Adipocyte (in vitro differentiated cells): Measurements from ENCODE around the gene USH2A.

Source experiments
- DNase-seq: peaks from one replicate; pipeline ENCODE4 v3.0.0-alpha.2; 2015; ENCODE audit warnings: low read depth
- H3K27me3 ChIP-seq: replicated peaks from 2 replicates; pipeline ENCODE4 v1.7.0; 2013; ENCODE audit warnings: mild to moderate bottlenecking, low read length, moderate library complexity; ENCODE audit not compliant: control insufficient read depth, insufficient read depth
- H3K36me3 ChIP-seq: 2 replicates; pipeline ENCODE4 v1.7.0; 2013; ENCODE audit warnings: low read length, mild to moderate bottlenecking, moderate library complexity; ENCODE audit not compliant: control insufficient read depth, insufficient read depth, severe bottlenecking
- H3K4me1 ChIP-seq: 2 replicates; pipeline ENCODE4 v1.7.0; 2013; ENCODE audit warnings: mild to moderate bottlenecking, low read length, moderate library complexity; ENCODE audit not compliant: control insufficient read depth, insufficient read depth
- H3K4me3 ChIP-seq: 2 replicates; pipeline ENCODE4 v1.7.0; 2013; ENCODE audit warnings: mild to moderate bottlenecking, low read length, moderate library complexity
- H3K9ac ChIP-seq: 2 replicates; pipeline ENCODE4 v1.7.0; 2013; ENCODE audit warnings: mild to moderate bottlenecking, low read length, moderate library complexity
- H3K9me3 ChIP-seq: 2 replicates; pipeline ENCODE4 v1.7.0; 2013; ENCODE audit warnings: mild to moderate bottlenecking, low read length, moderate library complexity; ENCODE audit not compliant: control insufficient read depth

The USH2A gene

GRCh38 chr1:216448011-216448510, 24.8 kb upstream of the USH2A start:
- Histone ChIP-seq H3K36me3 (no peaks in the 10 kb centered on the region), H3K9ac (no peak overlapping the region), H3K4me3 (no peak overlapping the region), H3K27me3 (no peaks in the 10 kb centered on the region), H3K9me3 (no peaks in the 10 kb centered on the region), H3K4me1 (no peaks in the 10 kb centered on the region)
- DNase-seq = peak; percentile 20

DNA sequence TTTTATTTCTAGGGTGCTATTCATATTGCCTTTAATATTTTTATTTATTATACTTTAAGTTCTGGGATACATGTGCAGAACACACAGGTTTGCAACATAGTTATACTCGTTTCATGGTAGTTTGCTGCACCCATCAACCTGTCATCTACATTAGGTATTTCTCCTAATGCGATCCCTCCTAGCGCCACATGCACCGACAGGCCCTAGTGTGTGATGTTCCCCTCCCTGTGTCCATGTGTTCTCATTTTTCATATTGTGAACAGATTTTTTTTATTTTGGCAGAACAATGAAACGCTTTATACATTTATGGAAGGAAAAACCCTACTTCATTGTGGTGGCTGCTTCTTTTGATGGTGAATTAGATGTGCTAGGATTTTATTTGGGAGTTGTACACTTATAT, 14.4 kb upstream of the USH2A start:
- Histone ChIP-seq H3K36me3 (no peaks in the 10 kb centered on the region), H3K9ac (no peak overlapping the region), H3K27me3 (no peaks in the 10 kb centered on the region), H3K4me3 (no peak overlapping the region), H3K9me3 (no peaks in the 10 kb centered on the region), H3K4me1 (no peaks in the 10 kb centered on the region)
- DNase-seq = no peak

- Histone ChIP-seq H3K9ac (no peak overlapping the region), H3K9me3 (no peaks in the 10 kb centered on the region), H3K27me3 (no peaks in the 10 kb centered on the region), H3K4me3 (no peak overlapping the region), H3K4me1 (no peaks in the 10 kb centered on the region), H3K36me3 (no peaks in the 10 kb centered on the region)
- DNase-seq = no peak
Observed at GRCh38 chr1:216434232-216434631, 11.0 kb upstream of the USH2A start.

GRCh38 chr1:216433175-216433574, 9.9 kb upstream of the USH2A start:
- Histone ChIP-seq H3K9ac (no peak overlapping the region), H3K4me3 (no peak overlapping the region), H3K36me3 (no peaks in the 10 kb centered on the region), H3K4me1 (no peaks in the 10 kb centered on the region), H3K27me3 (no peaks in the 10 kb centered on the region), H3K9me3 (no peaks in the 10 kb centered on the region)
- no peak for DNase-seq

- Histone ChIP-seq H3K9ac (no peak overlapping the region), H3K4me1 (no peaks in the 10 kb centered on the region), H3K4me3 (no peak overlapping the region), H3K36me3 (no peaks in the 10 kb centered on the region), H3K9me3 (no peaks in the 10 kb centered on the region), H3K27me3 (no peaks in the 10 kb centered on the region)
- DNase-seq = no peak
Observed at GRCh38 chr1:216430744-216431143, 7.5 kb upstream of the USH2A start.

DNA sequence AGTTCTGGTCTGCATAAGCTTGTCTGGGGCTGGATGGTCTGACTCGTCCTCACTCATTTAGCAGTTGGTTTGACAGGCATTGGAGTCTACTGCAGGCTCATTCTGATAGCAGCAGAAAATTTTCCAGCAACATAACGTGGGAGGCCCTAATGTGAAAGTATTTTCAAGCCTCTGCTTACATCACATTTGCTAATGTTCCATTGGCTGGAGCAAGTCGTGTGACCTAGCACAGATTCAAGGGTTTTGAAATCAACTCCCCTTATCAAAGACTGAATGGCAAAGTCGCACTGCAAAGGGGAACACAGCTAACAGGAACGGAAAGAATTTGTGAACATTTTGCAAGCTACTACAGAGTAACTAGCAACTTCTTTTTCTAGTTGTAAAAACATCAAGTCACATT, 2.3 kb upstream of the USH2A start:
- Histone ChIP-seq H3K9ac (no peak overlapping the region), H3K4me1 (no peaks in the 10 kb centered on the region), H3K9me3 (no peaks in the 10 kb centered on the region), H3K27me3 (no peaks in the 10 kb centered on the region), H3K36me3 (no peaks in the 10 kb centered on the region), H3K4me3 (no peak overlapping the region)
- no peak for DNase-seq

DNA sequence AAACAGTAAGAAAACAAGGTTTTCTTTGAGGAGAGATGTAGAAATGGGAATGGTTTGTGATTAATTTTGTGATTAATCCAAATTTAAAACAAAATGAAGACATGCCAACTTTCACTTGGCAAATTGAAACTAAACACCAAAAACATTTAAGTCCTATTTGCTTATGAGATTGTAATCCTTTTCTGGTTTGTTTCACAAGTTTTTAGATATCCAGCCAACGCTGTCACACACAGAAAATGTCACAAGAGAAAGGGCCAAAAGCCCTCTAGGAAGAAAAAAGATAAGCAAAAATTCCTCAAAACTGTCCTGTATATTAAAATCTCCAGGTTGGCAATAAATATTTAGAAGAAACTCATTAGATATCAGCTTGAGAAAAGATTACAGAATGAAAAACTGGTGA, 2.5 kb downstream of the USH2A start:
- Histone ChIP-seq H3K27me3 (no peaks in the 10 kb centered on the region), H3K4me3 (no peak overlapping the region), H3K36me3 (no peaks in the 10 kb centered on the region), H3K4me1 (no peaks in the 10 kb centered on the region), H3K9ac (no peak overlapping the region), H3K9me3 (no peaks in the 10 kb centered on the region)
- DNase-seq = peak; percentile 22

DNA sequence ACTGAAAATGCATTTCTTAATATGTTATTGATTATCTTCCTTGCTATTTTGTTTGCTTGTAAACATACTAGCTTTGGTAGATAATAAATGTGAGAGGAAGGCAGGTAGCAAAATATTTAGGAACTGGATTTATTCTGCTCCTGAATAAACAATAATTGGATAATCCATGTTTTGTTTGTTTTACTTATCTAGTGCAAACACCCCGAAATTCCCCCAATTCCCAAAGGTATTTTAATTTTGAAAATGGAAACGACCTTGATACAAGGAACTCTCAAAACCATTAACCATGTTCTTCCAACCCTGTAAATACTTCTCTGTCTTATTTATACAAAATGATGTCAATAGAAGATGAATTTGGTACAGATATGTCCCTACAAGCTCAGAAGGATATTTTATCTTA, 3.0 kb downstream of the USH2A start:
- Histone ChIP-seq H3K9ac (no peak overlapping the region), H3K4me3 (no peak overlapping the region), H3K4me1 (no peaks in the 10 kb centered on the region), H3K36me3 (no peaks in the 10 kb centered on the region), H3K27me3 (no peaks in the 10 kb centered on the region), H3K9me3 (no peaks in the 10 kb centered on the region)
- DNase-seq = no peak

- no peaks in the 10 kb centered on the region for H3K36me3 ChIP-seq
- no peaks in the 10 kb centered on the region for H3K27me3 ChIP-seq
- peak; percentile 3 for DNase-seq
- no peaks in the 10 kb centered on the region for H3K9me3 ChIP-seq
- H3K9ac ChIP-seq = no peak overlapping the region
- H3K4me1 ChIP-seq = no peaks in the 10 kb centered on the region
- H3K4me3 ChIP-seq = no peak overlapping the region
Observed at GRCh38 chr1:216416488-216416887, 6.8 kb downstream of the USH2A start.

DNA sequence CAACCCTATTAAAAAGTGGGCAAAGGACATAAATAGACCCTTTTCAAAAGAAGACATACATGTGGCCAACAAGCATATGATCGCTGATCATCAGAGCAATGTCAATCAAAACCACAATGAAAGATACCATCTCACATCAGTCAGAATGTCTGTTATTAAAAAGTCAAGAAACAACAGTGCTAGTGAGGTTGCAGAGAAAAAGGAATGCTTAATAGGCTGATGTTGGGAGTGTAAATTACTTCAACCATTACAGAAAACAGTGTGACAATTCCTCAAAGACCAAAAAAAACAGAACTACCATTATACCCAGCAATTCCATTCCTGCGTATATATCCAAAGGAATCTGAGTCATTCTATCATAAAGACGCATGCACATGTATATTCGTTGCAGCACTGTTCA, 13.2 kb downstream of the USH2A start:
- Histone ChIP-seq H3K9ac (no peak overlapping the region), H3K4me3 (no peak overlapping the region), H3K27me3 (no peaks in the 10 kb centered on the region), H3K9me3 (no peaks in the 10 kb centered on the region), H3K36me3 (no peaks in the 10 kb centered on the region), H3K4me1 (no peaks in the 10 kb centered on the region)
- no peak for DNase-seq

DNA sequence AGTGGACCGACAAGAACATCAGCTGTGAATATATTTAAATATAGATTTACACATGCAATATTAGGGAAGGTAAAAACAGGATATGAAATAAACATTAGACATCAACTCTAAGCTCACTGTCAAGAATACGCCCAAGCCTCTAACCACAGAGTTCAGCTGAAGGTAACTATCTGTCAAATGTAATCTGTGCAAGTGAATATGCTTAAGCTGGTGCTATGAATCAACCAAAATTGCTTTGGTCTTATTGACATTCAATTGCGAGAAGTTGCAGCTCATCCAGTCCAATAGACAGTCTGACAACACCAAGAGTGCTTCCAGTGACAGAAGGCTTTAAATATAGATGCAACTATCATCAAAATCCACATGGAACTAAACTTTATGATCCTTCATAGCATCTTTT, 32.3 kb downstream of the USH2A start:
- Histone ChIP-seq H3K9ac (no peak overlapping the region), H3K4me3 (no peak overlapping the region), H3K36me3 (no peaks in the 10 kb centered on the region), H3K27me3 (no peaks in the 10 kb centered on the region), H3K4me1 (no peaks in the 10 kb centered on the region), H3K9me3 (no peaks in the 10 kb centered on the region)
- no peak for DNase-seq

- Histone ChIP-seq H3K27me3 (no peaks in the 10 kb centered on the region), H3K4me1 (peaks cover 8% of the 10 kb centered on the region), H3K4me3 (no peak overlapping the region), H3K9me3 (no peaks in the 10 kb centered on the region), H3K36me3 (no peaks in the 10 kb centered on the region), H3K9ac (no peak overlapping the region)
- DNase-seq = no peak
Observed at GRCh38 chr1:216389774-216390173, 33.5 kb downstream of the USH2A start.
